Cardiac fibroblast (primary cell): ENCODE results near the gene EHMT1.

Experiments
- DNase-seq, 2 donors: peaks; one replicate each; pipeline versions ENCODE4 v3.0.0 to v3.0.0-alpha.2; 2010; ENCODE audit warnings: low read depth in 2 of 2
- H3K4me3 ChIP-seq, 2 donors: replicated peaks in 1 of 2; 1 replicate in 1 of 2; 2 replicates in 1 of 2; pipeline ENCODE4 v1.5.1; 2011; ENCODE audit warnings: low read depth in 2 of 2, low read length in 2 of 2, mild to moderate bottlenecking in 2 of 2, moderate library complexity in 1 of 2
- CTCF ChIP-seq: IDR thresholded peaks from one replicate; pipeline ENCODE4 v1.5.1; 2011; ENCODE audit warnings: low read depth, mild to moderate bottlenecking, low read length, inconsistent platforms

EHMT1 gene

GRCh38 chr9:137630126-137630525 is 11.3 kb downstream of the EHMT1 start:
- DNase-seq = peak in 1 of 2 donors; percentile 14

GRCh38 chr9:137630679-137631078 is 11.9 kb downstream of the EHMT1 start:
- H3K4me3 ChIP-seq = no peak overlapping the region
- no peak for TF ChIP-seq CTCF
- peak in 1 of 2 donors; percentile 37 for DNase-seq

More at GRCh38 chr9:137630126-137630525, 11.3 kb downstream of the EHMT1 start:
- no peak overlapping the region for H3K4me3 ChIP-seq
- no peak for TF ChIP-seq CTCF

- no peak for TF ChIP-seq CTCF
- H3K4me3 ChIP-seq = no peak overlapping the region
- DNase-seq = no peak
These were observed 12.8 kb downstream of the EHMT1 start for GRCh38 chr9:137631345-137632229.

- no peak for TF ChIP-seq CTCF
- no peak for DNase-seq
- H3K4me3 ChIP-seq = no peak overlapping the region
These were observed 13.7 kb downstream of the EHMT1 start for GRCh38 chr9:137632230-137633161.

- no peak for TF ChIP-seq CTCF
- DNase-seq = no peak
- no peak overlapping the region for H3K4me3 ChIP-seq
These were observed 15.2 kb downstream of the EHMT1 start for GRCh38 chr9:137634016-137634415.

GRCh38 chr9:137638680-137639079 is 19.9 kb downstream of the EHMT1 start:
- H3K4me3 ChIP-seq = no peak overlapping the region
- no peak for DNase-seq
- TF ChIP-seq CTCF = no peak
